Superior temporal gyrus (tissue), 1 donor: ENCODE results near the gene SLC27A1.
"Not testable (repeated sequence)": the region's sequence is repeated elsewhere in the genome, so short reads cannot be mapped to it uniquely, and the experiment has no call there.

Experiments
- DNase-seq: peaks from one replicate; pipeline ENCODE4 v3.0.0-alpha.2; 2016; ENCODE audit errors: extremely low spot score

The SLC27A1 gene

GRCh38 chr19:17510220-17510993 is 40.1 kb downstream of the SLC27A1 start:
- no peak for DNase-seq

GRCh38 chr19:17511724-17512573 is 41.6 kb downstream of the SLC27A1 start:
- peak; percentile 80 for DNase-seq

- DNase-seq: no peak
These were observed 42.2 kb downstream of the SLC27A1 start for GRCh38 chr19:17512574-17512939.

GRCh38 chr19:17515408-17516149 is 45.3 kb downstream of the SLC27A1 start:
- DNase-seq: no peak

- DNase-seq: no peak
These were observed 47.6 kb downstream of the SLC27A1 start for GRCh38 chr19:17517898-17518297.

- not testable (repeated sequence) for DNase-seq
These were observed 48.3 kb downstream of the SLC27A1 start for GRCh38 chr19:17518654-17519053.

GRCh38 chr19:17519967-17520366 is 49.6 kb downstream of the SLC27A1 start:
- no peak for DNase-seq

DNA sequence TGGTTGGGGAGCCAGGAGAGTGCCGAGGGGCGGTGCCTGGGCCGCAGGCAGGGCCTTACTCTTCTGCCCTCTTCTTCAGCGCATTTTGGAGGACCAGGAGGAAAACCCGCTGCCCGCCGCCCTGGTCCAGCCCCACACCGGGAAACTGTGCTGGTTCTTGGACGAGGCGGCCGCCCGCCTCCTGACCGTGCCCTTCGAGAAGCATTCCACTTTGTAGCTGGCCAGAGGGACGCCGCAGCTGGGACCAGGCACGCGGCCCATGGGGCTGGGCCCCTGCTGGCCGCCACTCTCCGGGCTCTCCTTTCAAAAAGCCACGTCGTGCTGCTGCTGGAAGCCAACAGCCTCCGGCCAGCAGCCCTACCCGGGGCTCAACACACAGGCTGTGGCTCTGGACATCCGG is 50.5 kb downstream of the SLC27A1 start:
- no peak for DNase-seq

GRCh38 chr19:17522988-17523872 is 52.9 kb downstream of the SLC27A1 start:
- no peak for DNase-seq

GRCh38 chr19:17524651-17525050 is 54.3 kb downstream of the SLC27A1 start:
- DNase-seq: no peak

DNA sequence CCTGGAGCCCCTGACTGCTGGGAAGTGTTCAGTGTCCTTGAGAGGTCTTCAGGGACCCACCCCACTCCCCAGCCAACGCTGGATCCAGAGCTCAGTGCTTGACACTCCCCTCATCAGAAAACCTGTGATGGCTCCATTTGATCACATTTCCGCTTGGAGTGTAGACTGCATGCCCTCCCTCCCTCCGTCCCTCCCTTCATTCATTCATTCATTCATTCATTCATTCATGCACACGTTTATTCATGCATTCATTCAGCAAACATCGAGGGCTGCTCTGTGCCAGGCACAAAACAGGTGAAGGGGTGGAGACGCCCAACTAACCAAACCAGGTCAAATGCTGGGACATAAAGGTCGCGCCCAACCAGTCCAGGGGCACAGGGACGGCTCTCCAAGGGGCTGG is 54.8 kb downstream of the SLC27A1 start:
- no peak for DNase-seq

DNA sequence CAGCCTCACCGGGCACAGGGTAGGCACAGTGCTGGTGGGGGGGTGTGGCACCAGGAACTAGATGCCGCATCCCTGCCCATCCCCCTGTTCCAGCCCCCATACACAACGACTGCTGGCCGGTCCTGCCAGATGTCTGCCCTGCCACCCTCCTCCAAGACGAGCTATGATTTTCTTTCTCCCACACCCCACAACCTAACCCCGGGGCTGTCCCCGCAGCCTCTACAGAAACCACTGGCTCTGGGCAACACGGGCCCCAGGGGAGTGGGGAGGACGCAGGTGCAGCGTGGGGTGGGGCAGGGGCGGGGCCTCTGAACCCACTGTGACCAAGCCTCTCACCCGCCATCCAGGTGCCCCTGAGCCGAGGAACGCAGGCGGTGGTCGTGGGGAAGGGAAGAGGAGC is 56.6 kb downstream of the SLC27A1 start:
- DNase-seq: no peak

GRCh38 chr19:17527326-17527725 is 57.0 kb downstream of the SLC27A1 start:
- no peak for DNase-seq

DNA sequence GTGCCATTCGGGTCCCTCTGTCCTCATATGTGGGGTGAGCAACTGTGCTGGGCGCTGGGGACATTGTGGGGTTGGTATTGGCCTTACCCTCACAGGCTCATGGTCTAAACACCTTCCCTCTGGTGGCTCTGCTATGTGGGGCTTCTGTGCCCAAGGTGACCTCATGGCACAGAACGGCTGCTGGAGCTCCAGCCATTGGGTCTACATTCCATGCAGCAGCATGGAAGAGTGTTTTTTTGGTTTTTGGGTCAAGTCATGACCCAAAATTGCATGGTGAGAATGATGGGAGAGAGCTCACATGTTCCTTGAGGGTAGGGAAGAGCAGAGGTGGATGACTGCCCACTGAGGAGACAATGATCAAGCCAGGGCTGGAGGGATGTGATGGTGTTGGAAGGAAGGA is 58.3 kb downstream of the SLC27A1 start:
- no peak for DNase-seq

GRCh38 chr19:17529239-17530158 is 59.2 kb downstream of the SLC27A1 start:
- no peak for DNase-seq

DNA sequence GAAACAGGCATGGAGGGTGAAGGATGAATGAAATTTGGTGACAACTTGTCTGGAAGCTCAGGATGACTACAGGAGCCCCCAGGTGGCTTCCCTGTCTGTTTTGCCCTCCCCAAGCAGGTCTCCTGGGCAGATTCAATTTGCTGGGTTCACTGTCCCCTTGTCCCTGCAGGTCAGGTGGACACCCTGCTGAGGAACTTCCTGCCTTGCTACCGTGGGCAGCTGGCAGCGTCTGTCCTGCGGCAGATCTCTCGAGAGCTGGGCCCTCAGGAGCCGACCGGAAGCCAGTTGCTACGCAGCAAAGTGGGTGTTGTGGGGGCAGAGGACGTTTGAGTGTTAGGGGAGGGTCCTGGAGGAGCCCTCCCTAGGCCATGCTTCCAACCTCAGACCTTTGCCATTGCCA is 60.3 kb downstream of the SLC27A1 start:
- no peak for DNase-seq

DNA sequence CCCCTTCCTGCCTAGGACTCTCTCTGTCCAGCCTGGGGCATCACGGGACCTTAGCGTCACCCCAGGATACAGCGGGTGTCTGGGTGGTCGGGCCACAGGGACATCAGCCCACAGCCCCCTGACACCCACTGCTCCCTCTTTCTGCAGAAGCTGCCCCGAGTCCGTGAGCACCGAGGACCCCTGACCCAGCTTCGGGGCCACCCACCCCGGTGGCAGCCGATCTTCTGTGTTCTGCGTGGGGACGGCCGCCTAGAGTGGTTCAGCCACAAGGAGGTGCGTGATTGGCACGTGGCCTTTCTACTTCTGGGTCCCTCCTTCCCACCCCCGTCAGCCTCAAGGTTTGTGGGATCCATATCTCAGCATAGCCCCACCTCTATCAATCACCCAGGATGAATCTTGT is 61.8 kb downstream of the SLC27A1 start:
- no peak for DNase-seq

DNA sequence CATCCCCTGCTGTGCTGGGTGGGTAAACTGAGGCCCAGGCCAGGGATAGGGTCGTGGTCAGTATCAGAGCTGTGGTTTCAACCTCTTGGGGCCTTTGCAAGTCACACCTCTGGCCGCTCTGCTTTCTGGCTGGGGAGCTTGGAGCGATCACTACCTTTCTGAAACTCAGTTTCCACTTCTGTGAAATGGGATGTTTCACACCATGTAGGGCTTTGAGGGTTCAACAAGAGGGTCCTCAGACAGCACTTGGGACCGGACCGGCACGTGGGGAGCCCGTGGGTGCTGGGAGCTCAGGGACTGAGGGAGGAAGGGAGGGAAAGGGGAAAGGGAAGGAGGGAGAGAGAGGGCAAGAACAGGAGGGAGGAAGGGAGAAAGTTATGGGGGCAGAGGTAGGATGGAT is 62.2 kb downstream of the SLC27A1 start:
- DNase-seq: no peak

GRCh38 chr19:17534767-17535166 is 64.4 kb downstream of the SLC27A1 start:
- no peak for DNase-seq

DNA sequence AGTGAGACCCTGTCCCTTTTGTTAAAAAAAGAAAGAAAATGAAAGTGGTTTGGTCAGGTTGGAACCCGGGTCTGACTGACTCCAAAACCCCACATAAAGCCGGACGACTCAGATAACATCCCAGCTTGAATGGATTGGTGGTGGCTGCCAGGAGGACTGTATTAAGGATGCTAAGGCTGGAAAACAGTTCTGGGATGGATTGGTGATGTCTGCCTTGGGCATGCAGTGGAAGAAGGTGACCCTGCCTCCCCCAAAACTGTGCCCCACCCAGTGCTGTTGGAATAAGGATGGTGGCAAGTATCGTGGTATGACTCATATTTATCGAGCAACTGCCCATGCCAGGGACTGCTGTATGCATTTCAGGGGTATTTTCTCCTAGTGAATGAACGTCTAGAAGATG is 66.6 kb downstream of the SLC27A1 start:
- no peak for DNase-seq
